ENCODE results near the gene ZBED3. TPM values are rescaled to one million over a fixed set of nuclear protein-coding genes. Genes with fewer than 3 reads are reported as not detected.
"Not testable (repeated sequence)": the region's sequence is repeated elsewhere in the genome, so short reads cannot be mapped to it uniquely, and the experiment has no call there.

The ZBED3 gene
- total RNA-seq, 2 donors from 2014 or later: 10.2 to 12.6 TPM

DNA sequence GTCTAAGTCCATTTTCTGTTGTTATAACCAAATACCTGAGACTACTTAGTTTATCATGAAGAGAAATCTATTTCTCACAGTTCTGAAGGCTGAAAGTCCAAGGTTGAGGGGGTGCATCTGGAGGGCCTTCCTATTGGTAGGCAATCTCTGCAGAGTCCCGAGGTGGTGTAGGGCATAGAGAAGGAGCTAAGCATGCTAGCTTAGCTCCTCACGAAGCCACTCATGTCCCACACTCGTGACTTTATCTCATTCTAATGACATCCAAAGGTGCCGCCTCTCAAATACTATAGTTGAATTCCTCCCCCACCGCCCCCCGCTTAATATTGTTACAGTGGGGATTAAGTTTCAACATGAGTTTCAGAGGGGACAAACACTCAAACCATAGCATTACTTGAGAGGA, 36.0 kb upstream of the ZBED3 start:
- no peaks in the 10 kb centered on the region for H3K4me1 ChIP-seq
- no peak for DNase-seq
- TF ChIP-seq, protein P1, sequence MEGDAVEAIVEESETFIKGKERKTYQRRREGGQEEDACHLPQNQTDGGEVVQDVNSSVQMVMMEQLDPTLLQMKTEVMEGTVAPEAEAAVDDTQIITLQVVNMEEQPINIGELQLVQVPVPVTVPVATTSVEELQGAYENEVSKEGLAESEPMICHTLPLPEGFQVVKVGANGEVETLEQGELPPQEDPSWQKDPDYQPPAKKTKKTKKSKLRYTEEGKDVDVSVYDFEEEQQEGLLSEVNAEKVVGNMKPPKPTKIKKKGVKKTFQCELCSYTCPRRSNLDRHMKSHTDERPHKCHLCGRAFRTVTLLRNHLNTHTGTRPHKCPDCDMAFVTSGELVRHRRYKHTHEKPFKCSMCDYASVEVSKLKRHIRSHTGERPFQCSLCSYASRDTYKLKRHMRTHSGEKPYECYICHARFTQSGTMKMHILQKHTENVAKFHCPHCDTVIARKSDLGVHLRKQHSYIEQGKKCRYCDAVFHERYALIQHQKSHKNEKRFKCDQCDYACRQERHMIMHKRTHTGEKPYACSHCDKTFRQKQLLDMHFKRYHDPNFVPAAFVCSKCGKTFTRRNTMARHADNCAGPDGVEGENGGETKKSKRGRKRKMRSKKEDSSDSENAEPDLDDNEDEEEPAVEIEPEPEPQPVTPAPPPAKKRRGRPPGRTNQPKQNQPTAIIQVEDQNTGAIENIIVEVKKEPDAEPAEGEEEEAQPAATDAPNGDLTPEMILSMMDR (IDR thresholded peaks at IDR 0.05): no peak
- no peaks in the 10 kb centered on the region for H3K27me3 ChIP-seq
- H3K9ac ChIP-seq (ENCODE audit: low read depth in 2 of 2, low read length in 2 of 2): no peak overlapping the region
- no peaks in the 10 kb centered on the region for H3K9me3 ChIP-seq
- no peak overlapping the region for H3K4me3 ChIP-seq
- intact Hi-C loops (cut with DNase I): no loop called here
- H3K36me3 ChIP-seq: no peaks in the 10 kb centered on the region
- no peak overlapping the region for H3K27ac ChIP-seq

DNA sequence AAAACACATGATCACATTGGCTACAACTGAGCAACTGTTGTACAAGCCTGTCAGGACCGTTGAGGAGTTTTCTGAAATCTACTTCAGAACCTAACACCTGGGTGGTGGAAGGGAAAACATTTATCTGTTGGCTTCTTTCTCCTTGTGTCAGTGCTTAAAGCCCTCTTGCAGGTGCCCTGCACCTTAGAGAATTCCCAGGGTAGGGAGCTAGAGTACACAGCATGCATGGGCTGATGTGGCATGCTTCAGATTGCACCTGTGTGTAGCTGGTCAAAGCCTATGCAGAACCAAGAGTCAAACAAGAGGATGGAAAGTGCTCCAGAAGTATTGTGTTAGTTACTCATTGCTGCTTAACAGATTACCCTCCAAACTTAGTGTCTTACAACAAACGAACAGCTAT, 33.6 kb upstream of the ZBED3 start:
- no peak for DNase-seq
- Histone ChIP-seq H3K4me1 (no peaks in the 10 kb centered on the region), H3K36me3 (no peaks in the 10 kb centered on the region), H3K9ac (ENCODE audit: low read depth in 2 of 2, low read length in 2 of 2) (no peak overlapping the region), H3K27me3 (no peaks in the 10 kb centered on the region), H3K27ac (no peak overlapping the region), H3K4me3 (no peak overlapping the region), H3K9me3 (no peaks in the 10 kb centered on the region)
- TF ChIP-seq, protein P1 (IDR thresholded peaks at IDR 0.05): no peak
- intact Hi-C loops (cut with DNase I): no loop called here

DNA sequence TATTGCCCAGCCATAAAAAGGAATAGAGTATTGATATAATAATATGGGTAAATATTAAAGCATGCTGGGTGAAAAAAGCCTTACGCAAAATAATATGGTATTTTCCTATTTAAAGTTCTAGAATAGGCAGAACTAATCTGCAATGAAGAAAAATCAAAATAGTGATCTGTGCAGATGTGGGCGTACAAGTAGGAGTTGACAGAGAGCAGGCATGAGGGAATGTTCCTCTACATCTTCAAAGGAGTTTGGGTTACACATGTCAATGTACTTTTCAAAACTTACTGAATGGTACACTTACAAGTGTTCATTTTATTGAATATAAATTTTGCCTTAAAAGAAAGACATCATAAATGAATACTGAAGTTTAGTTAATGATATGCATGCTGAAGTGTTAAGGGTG, 33.0 kb upstream of the ZBED3 start:
- Histone ChIP-seq H3K27me3 (no peaks in the 10 kb centered on the region), H3K4me3 (no peak overlapping the region), H3K9me3 (no peaks in the 10 kb centered on the region), H3K36me3 (no peaks in the 10 kb centered on the region), H3K4me1 (no peaks in the 10 kb centered on the region), H3K27ac (no peak overlapping the region), H3K9ac (ENCODE audit: low read depth in 2 of 2, low read length in 2 of 2) (no peak overlapping the region)
- TF ChIP-seq, protein P1 (IDR thresholded peaks at IDR 0.05): no peak
- intact Hi-C loops (cut with DNase I): no loop called here
- DNase-seq: no peak

DNA sequence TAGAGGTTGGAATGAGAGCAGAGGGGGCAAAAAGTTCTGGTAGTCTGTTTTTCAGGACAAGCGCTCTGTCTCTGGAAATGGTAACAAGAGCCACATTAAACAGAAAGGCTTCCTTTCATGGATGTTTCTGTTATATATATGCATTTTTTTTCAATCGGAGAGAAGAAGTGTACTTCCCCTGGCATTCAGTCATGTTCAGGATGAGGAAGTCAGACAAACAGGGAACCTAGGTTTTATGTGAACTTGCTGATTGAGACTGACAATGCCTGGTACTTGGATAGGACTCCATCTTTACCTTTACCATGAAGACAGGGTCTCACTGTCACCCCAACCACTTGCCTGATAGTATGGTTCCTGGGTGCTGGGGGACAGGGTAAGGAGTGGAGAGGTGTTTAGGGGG, 30.1 kb upstream of the ZBED3 start:
- TF ChIP-seq, protein P1 (IDR thresholded peaks at IDR 0.05): no peak
- no peak for DNase-seq
- intact Hi-C loops (cut with DNase I): no loop called here
- Histone ChIP-seq H3K9me3 (no peaks in the 10 kb centered on the region), H3K9ac (ENCODE audit: low read depth in 2 of 2, low read length in 2 of 2) (no peak overlapping the region), H3K4me3 (no peak overlapping the region), H3K27ac (no peak overlapping the region), H3K36me3 (no peaks in the 10 kb centered on the region), H3K27me3 (no peaks in the 10 kb centered on the region), H3K4me1 (no peaks in the 10 kb centered on the region)

DNA sequence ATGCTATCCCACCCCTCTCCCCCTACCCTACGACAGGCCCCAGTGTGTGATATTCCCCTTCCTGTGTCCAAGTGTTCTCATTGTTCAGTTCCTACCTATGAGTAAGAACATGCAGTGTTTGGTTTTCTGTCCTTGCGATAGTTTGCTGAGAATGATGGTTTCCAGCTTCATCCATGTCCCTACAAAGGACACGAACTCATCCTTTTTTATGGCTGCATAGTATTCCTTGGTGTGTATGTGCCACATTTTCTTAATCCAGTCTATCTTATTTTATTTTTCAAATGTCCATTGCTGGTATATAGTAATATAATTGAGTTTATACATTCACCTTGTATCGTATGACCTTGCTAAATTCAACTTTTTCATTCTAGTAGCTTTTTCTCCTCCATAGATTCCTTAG, 19.9 kb upstream of the ZBED3 start:
- H3K9ac ChIP-seq (ENCODE audit: low read depth in 2 of 2, low read length in 2 of 2); DNase-seq; H3K4me1 ChIP-seq; H3K4me3 ChIP-seq; intact Hi-C loops (cut with DNase I); H3K9me3 ChIP-seq; H3K36me3 ChIP-seq; H3K27ac ChIP-seq; H3K27me3 ChIP-seq: not testable (repeated sequence)

DNA sequence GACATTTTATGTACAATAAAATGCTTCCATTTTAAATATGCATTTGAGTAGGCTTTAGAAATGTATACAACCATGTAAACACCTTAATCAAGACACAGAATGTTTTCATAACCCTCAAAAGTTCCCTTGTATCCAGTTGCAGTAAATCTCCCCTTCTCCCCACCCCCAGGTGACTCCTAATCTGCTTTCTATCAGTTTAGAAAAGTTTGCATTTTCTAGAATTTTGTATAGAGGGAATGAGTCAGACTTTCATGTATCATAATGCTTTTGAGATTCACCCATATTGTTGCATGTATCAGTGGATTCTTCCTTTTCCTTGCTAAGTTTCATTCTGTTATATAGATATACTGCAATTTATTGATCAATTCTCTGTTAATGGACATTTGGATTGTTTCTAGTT, 17.7 kb upstream of the ZBED3 start:
- no peak overlapping the region for H3K27ac ChIP-seq
- no peaks in the 10 kb centered on the region for H3K36me3 ChIP-seq
- H3K4me3 ChIP-seq: no peak overlapping the region
- no peaks in the 10 kb centered on the region for H3K27me3 ChIP-seq
- intact Hi-C loops (cut with DNase I): no loop called here
- no peaks in the 10 kb centered on the region for H3K4me1 ChIP-seq
- TF ChIP-seq, protein P1 (IDR thresholded peaks at IDR 0.05): no peak
- no peaks in the 10 kb centered on the region for H3K9me3 ChIP-seq
- no peak overlapping the region for H3K9ac ChIP-seq (ENCODE audit: low read depth in 2 of 2, low read length in 2 of 2)
- no peak for DNase-seq
